GM19193 (cell line): ENCODE data around the gene ARL5B.

Source experiments
- POLR2A ChIP-seq: IDR thresholded peaks from 4 replicates; pipeline ENCODE4 v1.6.1; 2011; ENCODE audit not compliant: insufficient read depth, insufficient read length; ENCODE audit errors: extremely low read depth

The ARL5B gene

DNA sequence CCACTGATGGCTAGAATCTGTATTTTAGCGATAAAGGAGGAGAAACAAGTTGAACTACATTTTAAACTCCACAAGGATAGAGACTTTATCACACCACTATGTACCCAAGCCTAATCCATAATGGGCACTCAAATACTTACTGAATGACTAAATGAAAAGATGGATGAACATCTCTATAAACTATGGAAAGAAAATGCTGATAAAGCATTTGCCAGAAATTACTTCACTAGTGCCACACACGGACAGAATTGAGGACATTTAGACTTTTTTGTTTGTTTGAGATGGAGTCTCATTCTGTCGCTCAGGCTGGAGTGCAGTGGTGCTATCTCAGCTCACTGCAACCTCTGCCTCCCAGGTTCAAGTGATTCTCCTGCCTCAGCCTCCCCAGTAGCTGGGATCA lies 6.1 kb upstream of the ARL5B start:
- no peak for TF ChIP-seq POLR2A

DNA sequence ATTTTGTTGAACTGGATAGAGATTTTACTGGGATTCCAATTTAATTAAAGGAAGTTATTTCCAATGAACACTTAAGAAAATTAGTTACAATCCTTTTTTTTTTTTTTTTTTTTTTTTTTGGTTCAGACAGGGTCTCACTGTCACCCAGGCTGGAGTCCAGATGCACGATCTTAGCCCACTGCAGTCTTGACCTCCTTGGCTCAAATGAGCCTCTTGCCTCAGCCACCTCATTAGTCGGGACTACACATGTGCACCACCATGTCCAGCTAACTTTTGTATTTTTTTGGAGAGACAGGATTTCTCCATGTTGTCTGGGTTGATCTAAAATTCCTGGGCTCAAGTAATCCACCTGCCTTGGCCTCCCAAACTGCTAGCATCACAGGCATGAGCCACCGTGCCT lies 2.5 kb upstream of the ARL5B start:
- no peak for TF ChIP-seq POLR2A

GRCh38 chr10:18658271-18659124 lies 733 bp upstream of the ARL5B start:
- no peak for TF ChIP-seq POLR2A

DNA sequence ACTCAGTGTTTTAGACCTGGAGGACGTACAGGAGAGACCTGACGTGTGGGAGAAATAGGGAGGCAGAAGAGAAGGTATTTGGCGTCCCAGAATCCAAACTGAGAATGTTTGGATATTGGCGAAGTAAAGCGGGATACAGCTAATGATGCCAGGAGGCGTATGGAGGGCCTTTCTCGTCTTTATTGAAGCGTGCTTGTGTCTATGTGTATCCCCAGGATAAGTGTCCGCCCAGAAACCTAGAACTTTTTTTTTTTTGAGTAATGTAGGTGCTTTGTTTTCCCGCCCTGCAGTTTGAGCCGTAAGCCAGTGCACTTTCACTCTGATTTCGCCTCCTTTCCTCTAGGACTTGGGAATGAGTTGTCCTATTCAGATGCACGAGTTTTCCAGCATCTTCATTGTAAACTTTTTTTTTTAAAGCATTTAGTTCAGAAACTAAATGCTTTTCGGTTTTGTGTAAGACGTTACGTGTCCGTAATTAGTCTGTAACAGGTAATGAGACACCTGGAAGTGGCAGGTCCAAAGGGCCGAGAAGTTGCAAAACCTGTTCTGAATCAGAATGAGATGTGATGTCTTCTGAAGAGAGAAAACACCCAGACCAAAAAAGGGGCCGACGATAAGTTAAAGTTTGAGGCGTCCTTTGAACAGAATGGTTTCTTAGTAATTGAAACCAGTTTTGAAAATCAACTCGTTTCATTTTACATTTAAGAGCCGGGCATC lies 746 bp downstream of the ARL5B start:
- no peak for TF ChIP-seq POLR2A

DNA sequence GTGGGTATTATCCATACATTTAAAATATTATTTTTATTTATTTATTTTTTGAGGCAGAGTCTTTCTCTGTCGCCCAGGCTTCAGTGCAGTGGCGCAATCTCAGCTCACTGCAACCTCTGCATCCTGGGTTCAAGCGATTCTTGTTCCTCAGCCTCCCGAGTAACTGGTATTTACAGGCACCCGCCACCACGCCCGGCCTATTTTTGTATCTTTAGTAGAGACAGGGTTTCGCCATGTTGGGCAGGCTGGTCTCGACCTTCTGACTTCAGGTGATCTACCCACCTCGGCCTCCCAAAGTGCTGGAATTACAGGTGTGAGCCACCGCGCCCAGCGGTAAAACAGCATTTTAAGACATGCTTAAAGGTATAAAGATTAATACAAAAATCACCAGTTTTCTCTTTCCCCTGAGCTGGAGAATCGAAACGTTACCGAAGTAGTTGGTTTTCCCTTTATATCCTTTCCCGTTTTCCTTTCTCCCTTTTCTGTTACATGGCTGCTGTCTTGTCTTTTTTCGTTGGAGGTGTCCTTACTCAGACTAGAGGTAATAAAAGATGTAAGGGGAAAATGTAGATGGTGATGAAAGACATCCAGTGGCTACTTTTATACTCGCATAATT lies 1.7 kb downstream of the ARL5B start:
- no peak for TF ChIP-seq POLR2A

DNA sequence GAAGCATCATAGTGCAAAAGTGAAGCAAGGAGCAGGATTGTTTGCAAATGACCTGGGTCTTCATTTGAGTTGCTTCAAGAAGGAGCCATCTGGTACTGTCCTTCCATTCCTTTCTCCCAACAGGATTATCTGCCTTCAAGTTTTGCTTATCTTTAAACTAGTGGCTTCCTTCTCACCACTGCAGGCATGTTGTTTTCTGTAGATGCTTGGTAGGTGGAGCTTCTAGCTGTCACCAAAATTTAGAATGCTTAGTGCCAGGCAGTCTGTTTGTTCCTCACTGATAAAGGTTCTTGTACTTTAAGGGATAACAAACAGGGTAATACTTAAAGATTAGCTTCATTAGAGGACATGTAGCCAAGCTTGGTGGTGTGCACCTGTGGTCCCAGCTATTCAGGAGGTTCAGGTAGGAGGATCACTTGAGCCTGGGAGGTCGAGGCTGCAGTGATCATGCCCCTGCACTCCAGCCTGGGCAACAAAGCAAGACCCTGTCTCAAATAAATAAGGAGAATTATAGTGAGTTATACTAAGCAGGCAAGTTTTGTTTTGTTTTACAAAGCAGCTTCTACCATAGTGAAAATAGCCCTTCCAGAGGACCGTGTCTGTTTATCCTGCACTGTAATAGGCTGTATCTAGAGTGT lies 5.7 kb downstream of the ARL5B start:
- TF ChIP-seq POLR2A, result no peak

DNA sequence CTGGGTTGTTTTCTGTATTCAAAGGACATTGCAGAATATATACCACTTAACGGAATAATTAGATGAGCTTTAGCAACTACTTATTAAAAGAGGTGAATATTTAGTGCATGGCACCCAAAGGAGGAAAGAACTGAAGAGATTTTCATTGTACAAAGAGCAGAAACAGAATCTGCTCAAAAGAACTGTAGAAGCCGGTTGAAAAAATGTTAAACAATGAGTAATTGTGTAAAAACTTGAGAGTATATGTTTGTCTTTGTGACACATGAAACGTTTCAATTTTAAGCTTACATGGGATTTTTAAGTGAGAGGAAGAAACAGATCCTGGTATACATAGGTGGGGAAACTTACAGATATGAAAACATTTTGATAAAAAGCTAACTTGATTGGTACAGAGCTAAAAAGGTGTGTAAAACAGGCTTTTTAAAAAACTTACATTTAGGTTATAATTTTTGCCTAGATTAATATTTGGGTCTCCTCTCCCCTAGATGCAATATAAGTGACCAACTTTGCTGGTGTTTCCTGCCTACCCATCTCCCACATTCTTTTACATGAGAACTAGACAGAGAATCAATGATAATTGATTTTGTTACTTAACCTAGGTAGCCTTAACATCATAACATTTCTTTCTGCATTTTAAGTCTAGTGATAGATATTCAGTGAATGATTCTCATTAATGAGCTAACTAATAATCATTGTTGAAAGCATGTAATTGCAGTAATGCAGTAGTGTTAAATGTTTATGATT lies 6.8 kb downstream of the ARL5B start:
- TF ChIP-seq POLR2A, result no peak

DNA sequence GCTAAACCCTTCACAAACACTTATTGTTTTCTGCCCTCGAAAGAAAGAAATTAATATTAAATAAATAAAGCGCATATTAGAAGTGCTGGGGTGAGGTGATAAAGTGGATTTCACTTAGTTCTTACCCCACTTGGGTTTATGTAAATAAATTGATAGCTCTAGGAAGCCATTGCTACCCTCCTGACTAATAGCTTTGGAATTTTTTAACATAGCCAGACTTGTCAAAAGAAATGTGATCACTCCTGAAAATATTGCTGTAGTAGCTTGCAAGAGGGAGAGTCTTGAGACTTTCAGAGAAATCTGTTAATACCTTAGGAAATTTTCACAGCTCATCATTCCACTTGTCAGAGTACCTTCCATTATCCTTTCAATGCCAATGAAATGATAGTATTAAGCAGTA lies 7.6 kb downstream of the ARL5B start:
- TF ChIP-seq POLR2A, result no peak

DNA sequence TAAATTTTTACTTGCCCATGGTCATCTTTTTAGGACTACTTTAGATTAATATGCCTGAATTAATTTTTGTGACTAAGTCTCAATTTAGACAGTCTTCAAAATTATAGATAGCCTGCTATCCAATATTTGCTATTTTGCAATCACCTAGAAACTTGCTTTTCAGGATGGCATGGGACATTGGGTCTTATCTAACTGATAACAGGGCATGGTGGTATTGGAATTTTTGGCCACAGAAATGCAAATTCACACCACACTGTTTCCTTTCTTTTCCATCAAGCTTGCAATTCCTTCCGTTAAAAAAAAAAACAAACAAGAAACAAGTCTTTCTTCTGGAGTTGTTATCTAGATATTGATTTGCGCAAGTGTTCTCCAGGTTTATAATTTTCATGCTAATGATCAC lies 8.8 kb downstream of the ARL5B start:
- TF ChIP-seq POLR2A, result no peak

GRCh38 chr10:18675086-18675801 lies 16.0 kb downstream of the ARL5B start:
- no peak for TF ChIP-seq POLR2A

DNA sequence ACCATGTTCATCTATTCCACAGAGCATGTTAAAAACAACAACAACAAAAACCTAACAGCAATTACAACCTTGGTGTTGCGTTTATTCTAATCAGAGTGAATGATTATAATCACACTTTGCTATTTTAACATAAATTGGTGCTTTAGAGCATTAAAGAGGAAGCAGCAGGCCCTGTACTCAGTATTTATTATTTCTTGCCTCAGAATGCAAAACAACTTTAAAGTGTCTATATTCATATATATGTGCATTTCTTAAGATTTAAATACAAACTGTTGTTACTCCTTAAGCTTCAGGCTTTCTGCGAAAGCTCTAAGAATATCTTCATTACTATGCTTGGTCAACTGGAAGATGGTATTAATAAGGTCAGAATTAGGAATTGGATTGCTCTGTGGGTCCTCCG lies 21.5 kb downstream of the ARL5B start:
- TF ChIP-seq POLR2A, result no peak

DNA sequence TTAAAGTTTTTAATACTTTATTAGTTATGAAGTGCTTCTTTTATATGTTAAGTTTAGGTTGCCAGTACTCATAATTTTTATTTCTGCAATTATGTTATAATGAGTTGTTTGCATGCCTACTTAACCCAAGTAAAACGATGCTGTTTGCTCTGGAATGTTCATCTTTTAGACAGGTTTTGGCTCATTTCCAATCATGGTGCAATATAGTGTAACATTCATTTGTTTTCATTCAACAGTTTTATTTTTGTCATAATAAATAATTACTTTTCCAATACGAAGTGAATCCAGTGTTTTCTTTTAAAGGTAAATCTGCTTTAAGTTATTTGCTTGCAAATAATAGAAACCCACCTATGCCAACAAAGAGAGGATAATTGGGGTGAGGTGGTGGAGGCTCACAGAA lies 22.1 kb downstream of the ARL5B start:
- TF ChIP-seq POLR2A, result no peak

DNA sequence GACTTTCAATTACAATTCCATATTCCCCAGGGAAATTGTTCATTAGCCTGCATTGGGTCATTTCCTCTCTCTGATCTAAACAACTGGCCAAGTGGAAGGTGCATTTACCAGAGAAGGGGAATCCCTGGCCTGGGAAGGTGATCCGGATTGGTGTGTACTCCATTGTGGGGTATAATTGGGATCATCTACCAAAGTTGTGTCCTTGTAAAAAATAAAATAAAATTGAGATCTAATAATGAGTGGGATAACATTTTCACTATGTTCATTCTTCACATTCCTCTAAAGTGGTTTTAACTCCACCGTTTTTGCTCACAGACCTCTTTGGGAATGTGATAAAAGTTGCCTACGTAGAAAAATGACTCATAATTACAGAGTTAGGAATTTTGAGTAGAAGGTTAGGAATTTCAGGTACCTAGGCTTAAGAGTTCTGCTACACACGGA lies 22.8 kb downstream of the ARL5B start:
- TF ChIP-seq POLR2A, result no peak

DNA sequence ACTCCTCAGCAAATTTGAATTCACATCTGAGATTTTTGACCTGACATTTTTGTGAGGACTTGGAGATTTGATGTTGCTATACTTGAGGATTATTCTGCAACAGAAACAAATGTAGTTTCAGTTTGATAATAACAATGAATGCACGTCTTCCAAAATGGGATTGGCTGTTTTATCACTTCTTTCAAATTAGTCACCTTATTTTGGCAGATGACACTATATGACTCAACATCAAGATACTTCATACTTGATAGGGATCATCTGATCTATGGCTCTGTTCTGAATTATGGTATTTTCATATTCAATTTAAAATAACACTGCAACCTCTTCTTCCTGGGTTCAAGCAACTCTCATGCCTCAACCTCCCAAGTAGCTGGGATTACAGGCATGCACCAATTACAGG lies 24.2 kb downstream of the ARL5B start:
- no peak for TF ChIP-seq POLR2A
